HG02970 (cell line): ENCODE data around the gene TNK2.
"Not testable (repeated sequence)": the region's sequence is repeated elsewhere in the genome, so short reads cannot be mapped to it uniquely, and the experiment has no call there.

Source experiments
- ATAC-seq: cut with Tn5 transposase; IDR thresholded peaks from one replicate; pipeline ENCODE4 v1.9.1; 2021; ENCODE audit warnings: mild to moderate bottlenecking, moderate library complexity, moderate number of reproducible peaks; ENCODE audit not compliant: unreplicated experiment, low FRiP score

The TNK2 gene

GRCh38 chr3:195824425-195825190, 83.7 kb downstream of the TNK2 start:
- not testable (repeated sequence) for ATAC-seq

- no peak for ATAC-seq
Measured at GRCh38 chr3:195823999-195824398, 84.4 kb downstream of the TNK2 start.

GRCh38 chr3:195823280-195823679, 85.1 kb downstream of the TNK2 start:
- ATAC-seq, result no peak

- ATAC-seq, result no peak
Measured at GRCh38 chr3:195822131-195822696, 86.1 kb downstream of the TNK2 start.

- no peak for ATAC-seq
Measured at GRCh38 chr3:195821403-195822130, 86.8 kb downstream of the TNK2 start.

GRCh38 chr3:195820901-195821300, 87.5 kb downstream of the TNK2 start:
- no peak for ATAC-seq

- no peak for ATAC-seq
Measured at GRCh38 chr3:195820186-195820585, 88.2 kb downstream of the TNK2 start.

- no peak for ATAC-seq
Measured at GRCh38 chr3:195818301-195818700, 90.0 kb downstream of the TNK2 start.

GRCh38 chr3:195817578-195818135, 90.7 kb downstream of the TNK2 start:
- ATAC-seq, result no peak

GRCh38 chr3:195816276-195816913, 92.0 kb downstream of the TNK2 start:
- not testable (repeated sequence) for ATAC-seq

- no peak for ATAC-seq
Measured at GRCh38 chr3:195815169-195815771, 93.1 kb downstream of the TNK2 start.

- no peak for ATAC-seq
Measured at GRCh38 chr3:195813916-195814640, 94.3 kb downstream of the TNK2 start.
